ENCODE results near the gene MROH9.
"Not testable (repeated sequence)": the region's sequence is repeated elsewhere in the genome, so short reads cannot be mapped to it uniquely, and the experiment has no call there.

Gene MROH9

GRCh38 chr1:170935231-170935630, at the start of gene MROH9:
Gene MROH9 (plus strand): TSS chr1:170935534. CDS start chr1:170945557, 10,023 bp downstream.
- no peak for DNase-seq (ENCODE audit: low read depth)

GRCh38 chr1:170885551-170885950, 49.8 kb upstream of the MROH9 start:
- no peak for DNase-seq (ENCODE audit: low read depth)

GRCh38 chr1:170886460-170886859, 48.9 kb upstream of the MROH9 start:
- no peak for DNase-seq (ENCODE audit: low read depth)

- no peak for DNase-seq (ENCODE audit: low read depth)
These were observed 47.6 kb upstream of the MROH9 start for GRCh38 chr1:170887726-170888125.

- no peak for DNase-seq (ENCODE audit: low read depth)
These were observed 43.5 kb upstream of the MROH9 start for GRCh38 chr1:170891872-170892271.

- no peak for DNase-seq (ENCODE audit: low read depth)
These were observed 41.6 kb upstream of the MROH9 start for GRCh38 chr1:170893655-170894297.

- no peak for DNase-seq (ENCODE audit: low read depth)
These were observed 31.4 kb upstream of the MROH9 start for GRCh38 chr1:170903961-170904360.

- no peak for DNase-seq (ENCODE audit: low read depth)
These were observed 26.4 kb upstream of the MROH9 start for GRCh38 chr1:170908942-170909341.

GRCh38 chr1:170910273-170910672, 25.1 kb upstream of the MROH9 start:
- no peak for DNase-seq (ENCODE audit: low read depth)

- DNase-seq (ENCODE audit: low read depth) = no peak
These were observed 18.0 kb upstream of the MROH9 start for GRCh38 chr1:170917373-170917772.

GRCh38 chr1:170924656-170925055, 10.7 kb upstream of the MROH9 start:
- not testable (repeated sequence) for DNase-seq (ENCODE audit: low read depth)

- no peak for DNase-seq (ENCODE audit: low read depth)
These were observed 7.1 kb upstream of the MROH9 start for GRCh38 chr1:170927955-170928840.

GRCh38 chr1:170929412-170929834, 5.9 kb upstream of the MROH9 start:
- DNase-seq (ENCODE audit: low read depth) = no peak

- no peak for DNase-seq (ENCODE audit: low read depth)
These were observed 5.3 kb upstream of the MROH9 start for GRCh38 chr1:170929835-170930554.

GRCh38 chr1:170931650-170932049, 3.7 kb upstream of the MROH9 start:
- DNase-seq (ENCODE audit: low read depth) = no peak

- no peak for DNase-seq (ENCODE audit: low read depth)
These were observed 3.1 kb upstream of the MROH9 start for GRCh38 chr1:170932236-170932635.

- DNase-seq (ENCODE audit: low read depth) = no peak
These were observed 2.9 kb downstream of the MROH9 start for GRCh38 chr1:170938281-170938680.

- no peak for DNase-seq (ENCODE audit: low read depth)
These were observed 4.1 kb downstream of the MROH9 start for GRCh38 chr1:170939476-170939875.

GRCh38 chr1:170951744-170952143, 16.4 kb downstream of the MROH9 start:
- not testable (repeated sequence) for DNase-seq (ENCODE audit: low read depth)

- DNase-seq (ENCODE audit: low read depth) = no peak
These were observed 24.1 kb downstream of the MROH9 start for GRCh38 chr1:170959385-170959784.

- DNase-seq (ENCODE audit: low read depth) = no peak
These were observed 29.2 kb downstream of the MROH9 start for GRCh38 chr1:170964506-170964905.

GRCh38 chr1:170967042-170967910, 31.9 kb downstream of the MROH9 start:
- DNase-seq (ENCODE audit: low read depth) = no peak
